Mesothelial cell of epicardium (in vitro differentiated cells): ENCODE data around the gene GLDN. TPM values are rescaled to one million over a fixed set of nuclear protein-coding genes. Genes with fewer than 3 reads are reported as not detected.

Source experiments
- DNase-seq, 2 experiments: peaks; one replicate each; pipeline ENCODE4 v3.0.0; 2021; ENCODE audit warnings: low spot score in 2 of 2; ENCODE audit not compliant: unreplicated experiment in 2 of 2
- H3K27ac Mint-ChIP-seq: 2 replicates; pipeline ENCODE4 v1.8.0; 2021; ENCODE audit warnings: mixed read lengths
- H3K27me3 Mint-ChIP-seq: 2 replicates; pipeline ENCODE4 v1.8.0; 2021; ENCODE audit warnings: low read depth, mixed read lengths
- H3K36me3 Mint-ChIP-seq: 2 replicates; pipeline ENCODE4 v1.8.0; 2021; ENCODE audit warnings: mixed read lengths
- H3K4me1 Mint-ChIP-seq: 2 replicates; pipeline ENCODE4 v1.8.0; 2021; ENCODE audit warnings: mixed read lengths
- H3K4me3 Mint-ChIP-seq: 2 replicates; pipeline ENCODE4 v1.8.0; 2021; ENCODE audit warnings: mild to moderate bottlenecking, moderate library complexity, mixed read lengths
- H3K9me3 Mint-ChIP-seq: 2 replicates; pipeline ENCODE4 v1.8.0; 2021; ENCODE audit warnings: mixed read lengths
- total RNA-seq: library from RNA; stranded (reverse); gene quantifications from 3 replicates; pipeline ENCODE4 v1.2.1, GENCODE V29; 2021
- TF ChIP-seq, protein P1 (sequence below): fragments of 200-600 bp; sonication (generic); IDR thresholded peaks from one replicate; pipeline ENCODE4 v1.5.0; 2021; ENCODE audit warnings: antibody characterized with exemption; ENCODE audit not compliant: unreplicated experiment

The GLDN gene
- total RNA-seq, 1 donor from 2014 or later = 0.38 TPM

GRCh38 chr15:51380999-51381806 is 39.7 kb downstream of the GLDN start:
- H3K9me3 Mint-ChIP-seq = no peaks in the 10 kb centered on the region
- no peaks in the 10 kb centered on the region for H3K36me3 Mint-ChIP-seq
- no peaks in the 10 kb centered on the region for H3K4me1 Mint-ChIP-seq
- H3K4me3 Mint-ChIP-seq = no peak overlapping the region
- H3K27me3 Mint-ChIP-seq = peaks cover 1% of the 10 kb centered on the region
- no peak for DNase-seq
- TF ChIP-seq, protein P1, sequence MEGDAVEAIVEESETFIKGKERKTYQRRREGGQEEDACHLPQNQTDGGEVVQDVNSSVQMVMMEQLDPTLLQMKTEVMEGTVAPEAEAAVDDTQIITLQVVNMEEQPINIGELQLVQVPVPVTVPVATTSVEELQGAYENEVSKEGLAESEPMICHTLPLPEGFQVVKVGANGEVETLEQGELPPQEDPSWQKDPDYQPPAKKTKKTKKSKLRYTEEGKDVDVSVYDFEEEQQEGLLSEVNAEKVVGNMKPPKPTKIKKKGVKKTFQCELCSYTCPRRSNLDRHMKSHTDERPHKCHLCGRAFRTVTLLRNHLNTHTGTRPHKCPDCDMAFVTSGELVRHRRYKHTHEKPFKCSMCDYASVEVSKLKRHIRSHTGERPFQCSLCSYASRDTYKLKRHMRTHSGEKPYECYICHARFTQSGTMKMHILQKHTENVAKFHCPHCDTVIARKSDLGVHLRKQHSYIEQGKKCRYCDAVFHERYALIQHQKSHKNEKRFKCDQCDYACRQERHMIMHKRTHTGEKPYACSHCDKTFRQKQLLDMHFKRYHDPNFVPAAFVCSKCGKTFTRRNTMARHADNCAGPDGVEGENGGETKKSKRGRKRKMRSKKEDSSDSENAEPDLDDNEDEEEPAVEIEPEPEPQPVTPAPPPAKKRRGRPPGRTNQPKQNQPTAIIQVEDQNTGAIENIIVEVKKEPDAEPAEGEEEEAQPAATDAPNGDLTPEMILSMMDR = peak; percentile 60
- no peak overlapping the region for H3K27ac Mint-ChIP-seq

- no peaks in the 10 kb centered on the region for H3K9me3 Mint-ChIP-seq
- H3K36me3 Mint-ChIP-seq = no peaks in the 10 kb centered on the region
- H3K27me3 Mint-ChIP-seq = peaks cover 1% of the 10 kb centered on the region
- TF ChIP-seq, protein P1 = peak; percentile 35
- DNase-seq = no peak
- H3K4me1 Mint-ChIP-seq = no peaks in the 10 kb centered on the region
- H3K27ac Mint-ChIP-seq = no peak overlapping the region
- H3K4me3 Mint-ChIP-seq = no peak overlapping the region
Observed at GRCh38 chr15:51382787-51383186, 41.3 kb downstream of the GLDN start.

DNA sequence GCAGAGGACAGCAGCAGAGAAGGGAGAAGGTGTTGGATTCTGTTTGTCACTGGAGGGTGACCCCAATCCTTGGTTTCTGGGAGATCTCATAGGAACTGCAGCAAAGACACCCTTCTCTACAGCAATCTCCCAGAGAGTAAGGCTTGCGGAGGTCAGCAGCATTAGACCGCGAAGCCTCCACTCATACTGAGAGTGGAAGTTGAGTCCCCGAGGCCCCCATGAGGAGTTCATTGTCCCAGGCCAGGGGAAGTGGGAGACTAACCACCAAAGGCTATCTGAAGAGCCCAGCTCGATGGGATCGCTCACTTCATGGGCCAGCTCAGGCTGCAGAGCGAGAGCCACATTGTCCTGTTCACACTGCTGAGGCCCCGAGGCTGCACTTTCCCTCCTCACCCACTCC is 44.6 kb downstream of the GLDN start:
- Mint-ChIP-seq H3K9me3 (no peaks in the 10 kb centered on the region), H3K27ac (no peak overlapping the region), H3K4me1 (no peaks in the 10 kb centered on the region), H3K4me3 (no peak overlapping the region), H3K27me3 (no peaks in the 10 kb centered on the region), H3K36me3 (no peaks in the 10 kb centered on the region)
- no peak for DNase-seq
- TF ChIP-seq, protein P1 = no peak

DNA sequence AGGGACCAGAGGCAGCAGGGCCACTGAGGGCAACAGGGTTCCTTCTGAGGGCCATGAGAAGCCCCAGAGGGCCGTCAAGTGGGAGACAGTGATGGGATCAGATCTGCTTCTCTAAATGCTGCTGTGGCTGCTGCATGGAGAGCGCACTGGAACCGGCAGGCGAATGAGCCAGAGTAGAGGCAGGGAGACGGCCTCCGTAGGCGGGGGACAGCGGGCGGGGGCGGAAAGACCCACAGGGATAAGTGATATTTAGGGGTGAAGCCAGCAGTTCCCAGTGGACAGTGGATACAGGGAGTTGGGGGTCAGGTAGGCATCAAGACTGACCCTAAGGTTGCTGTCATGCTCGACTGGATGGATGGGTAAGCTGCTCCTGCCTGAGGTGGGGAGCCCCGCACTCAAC is 45.0 kb downstream of the GLDN start:
- no peaks in the 10 kb centered on the region for H3K27me3 Mint-ChIP-seq
- no peaks in the 10 kb centered on the region for H3K36me3 Mint-ChIP-seq
- no peak overlapping the region for H3K4me3 Mint-ChIP-seq
- no peaks in the 10 kb centered on the region for H3K9me3 Mint-ChIP-seq
- no peaks in the 10 kb centered on the region for H3K4me1 Mint-ChIP-seq
- no peak for DNase-seq
- TF ChIP-seq, protein P1 = no peak
- no peak overlapping the region for H3K27ac Mint-ChIP-seq

GRCh38 chr15:51386960-51387698 is 45.7 kb downstream of the GLDN start:
- Mint-ChIP-seq H3K36me3 (no peaks in the 10 kb centered on the region), H3K4me1 (no peaks in the 10 kb centered on the region), H3K4me3 (no peak overlapping the region), H3K27ac (no peak overlapping the region), H3K27me3 (no peaks in the 10 kb centered on the region), H3K9me3 (no peaks in the 10 kb centered on the region)
- DNase-seq = no peak
- TF ChIP-seq, protein P1 = no peak
